ENCODE measurements around the gene FAIM2. TPM values are rescaled to one million over a fixed set of nuclear protein-coding genes. Genes with fewer than 3 reads are reported as not detected.
"Not testable (repeated sequence)": the region's sequence is repeated elsewhere in the genome, so short reads cannot be mapped to it uniquely, and the experiment has no call there.

The FAIM2 gene
- total RNA-seq, 1 experiment from 2014 or later = 0.34 TPM

DNA sequence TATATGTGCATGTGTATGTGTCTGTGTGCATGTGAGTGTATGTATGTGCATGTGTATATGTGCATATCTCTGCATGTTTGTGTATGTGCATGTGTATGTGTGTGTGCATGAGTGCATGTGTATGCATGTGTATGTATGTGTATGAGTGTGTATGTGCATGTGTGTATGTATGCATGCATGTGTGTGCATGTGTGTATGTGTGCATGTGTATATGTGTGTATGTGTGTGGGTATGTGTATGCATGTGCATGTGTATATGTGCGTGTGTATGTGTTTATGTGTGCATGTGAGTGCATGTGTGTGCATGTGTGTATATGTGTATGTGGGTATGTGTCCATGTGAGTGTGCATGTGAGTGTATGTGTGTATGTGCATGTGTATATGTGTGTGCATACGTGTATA lies 24.6 kb downstream of the FAIM2 start:
- DNase-seq (ENCODE audit: low read depth) = not testable (repeated sequence)

DNA sequence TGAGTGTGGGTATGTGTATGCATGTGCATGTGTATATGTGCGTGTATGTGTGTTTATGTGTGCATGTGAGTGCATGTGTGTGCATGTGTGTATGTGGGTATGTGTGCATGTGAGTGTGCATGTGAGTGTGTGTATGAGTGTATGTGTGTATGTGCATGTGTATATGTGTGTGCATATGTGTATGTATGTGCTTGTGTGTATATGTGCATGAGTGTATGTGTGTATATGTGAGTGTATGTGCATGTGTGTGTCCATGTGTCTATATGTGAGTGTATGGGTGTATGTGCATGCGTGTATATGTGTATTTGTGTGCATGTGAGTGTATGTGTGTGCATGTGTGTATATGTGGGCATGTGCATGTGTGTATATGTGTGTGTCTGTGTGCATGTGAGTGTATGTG lies 25.7 kb downstream of the FAIM2 start:
- no peak for DNase-seq (ENCODE audit: low read depth)

DNA sequence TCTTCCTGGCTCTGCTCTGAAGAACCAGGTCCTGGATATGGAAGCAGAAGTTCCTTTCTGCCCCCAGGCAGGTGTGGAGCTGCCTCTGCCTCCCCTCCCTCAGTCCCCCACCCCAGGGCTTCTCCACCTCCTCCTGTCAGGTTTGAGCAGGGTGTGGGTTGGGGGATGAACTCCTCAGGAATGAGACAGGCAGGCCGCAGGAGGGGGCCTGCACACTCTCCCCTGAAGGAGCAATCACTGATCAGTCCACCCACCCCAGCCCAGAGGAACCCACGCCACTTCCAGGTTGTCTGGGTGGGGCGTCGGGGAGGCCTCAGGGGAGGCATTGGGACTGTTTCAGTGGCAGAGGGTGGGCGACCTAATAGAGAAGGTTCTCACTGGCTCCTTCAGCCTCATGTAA lies 26.6 kb downstream of the FAIM2 start:
- DNase-seq (ENCODE audit: low read depth) = no peak

DNA sequence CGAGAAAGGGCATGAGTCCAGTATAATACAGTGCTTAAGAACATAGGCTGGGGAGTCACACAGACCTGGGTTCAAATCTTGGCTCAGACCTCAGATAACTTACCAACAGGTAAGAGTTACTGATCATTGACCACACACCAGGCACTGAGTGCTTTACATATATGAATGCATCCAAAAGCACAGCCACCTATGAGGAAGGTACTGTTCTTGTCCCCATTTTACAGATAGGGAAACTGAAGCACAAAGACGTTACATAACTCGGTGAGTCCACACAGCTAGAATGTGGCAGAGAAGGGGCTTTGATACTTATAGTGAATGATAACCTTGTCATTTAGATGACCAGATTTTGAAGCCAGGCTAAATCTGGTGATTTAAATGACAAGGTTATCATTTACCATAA lies 27.6 kb downstream of the FAIM2 start:
- no peak for DNase-seq (ENCODE audit: low read depth)

DNA sequence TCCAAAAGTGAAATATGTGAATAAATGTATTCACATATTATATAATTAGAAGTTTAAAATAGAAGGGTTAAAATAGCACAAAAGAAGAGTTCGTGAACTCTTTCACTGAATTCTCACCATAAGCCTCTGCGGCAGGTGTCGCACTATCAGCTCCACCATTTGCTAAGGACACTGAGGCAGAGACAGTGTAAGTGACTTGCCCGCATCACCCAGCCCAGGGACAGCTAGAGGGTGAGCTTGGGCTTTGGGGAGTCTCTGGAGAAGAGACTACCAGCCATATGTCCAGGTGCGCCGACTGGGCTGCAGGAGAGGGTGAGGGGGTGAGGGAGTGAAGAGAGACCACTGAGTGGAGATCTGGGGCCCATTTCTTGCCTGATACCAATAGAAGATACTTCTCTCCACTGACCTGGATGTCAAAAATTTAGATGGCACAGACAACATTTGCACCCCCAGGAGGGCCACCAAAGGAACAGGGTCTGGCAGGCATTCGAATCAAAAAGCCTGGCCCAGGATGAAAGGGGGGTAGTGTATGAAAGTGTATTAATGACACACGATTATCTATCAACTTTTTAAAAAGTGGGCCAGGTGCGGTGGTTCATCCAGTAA lies 28.5 kb downstream of the FAIM2 start:
- DNase-seq (ENCODE audit: low read depth) = no peak

DNA sequence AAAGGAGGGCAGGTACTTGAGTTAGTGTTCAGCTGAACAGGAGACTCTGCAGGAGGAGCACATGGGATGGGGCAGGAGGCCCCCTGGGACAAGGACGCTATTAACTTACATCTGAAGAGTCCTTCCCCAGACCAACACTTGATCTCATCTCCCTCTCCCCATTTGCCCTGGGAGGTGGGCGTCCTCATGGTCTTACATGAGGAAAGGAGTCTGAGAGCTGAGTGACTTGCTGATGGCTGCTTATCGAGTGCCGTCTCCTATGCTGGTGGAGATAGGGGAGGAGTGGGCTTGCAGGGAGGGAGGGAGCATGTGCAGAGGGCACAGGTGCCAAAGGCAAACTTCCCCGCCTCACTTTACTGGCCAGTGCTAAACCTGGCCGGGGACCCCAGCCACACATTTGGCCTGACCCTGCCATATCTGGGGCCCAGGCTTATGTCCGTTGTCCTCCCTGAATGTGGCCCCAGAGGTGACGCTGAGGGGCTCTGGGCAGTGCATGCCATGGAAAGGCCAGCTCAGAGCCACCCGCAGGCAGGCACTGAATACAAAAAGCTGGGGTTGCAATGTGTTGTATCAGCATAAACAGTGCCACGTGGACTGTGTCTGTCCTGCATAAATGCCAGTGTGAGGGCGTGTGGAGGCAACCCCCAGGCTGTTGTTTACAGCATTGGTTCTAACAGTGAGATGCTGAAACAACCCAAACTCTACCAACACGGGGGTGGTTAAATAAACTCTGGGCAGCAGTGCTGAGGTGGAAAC lies 29.4 kb downstream of the FAIM2 start:
- no peak for DNase-seq (ENCODE audit: low read depth)

DNA sequence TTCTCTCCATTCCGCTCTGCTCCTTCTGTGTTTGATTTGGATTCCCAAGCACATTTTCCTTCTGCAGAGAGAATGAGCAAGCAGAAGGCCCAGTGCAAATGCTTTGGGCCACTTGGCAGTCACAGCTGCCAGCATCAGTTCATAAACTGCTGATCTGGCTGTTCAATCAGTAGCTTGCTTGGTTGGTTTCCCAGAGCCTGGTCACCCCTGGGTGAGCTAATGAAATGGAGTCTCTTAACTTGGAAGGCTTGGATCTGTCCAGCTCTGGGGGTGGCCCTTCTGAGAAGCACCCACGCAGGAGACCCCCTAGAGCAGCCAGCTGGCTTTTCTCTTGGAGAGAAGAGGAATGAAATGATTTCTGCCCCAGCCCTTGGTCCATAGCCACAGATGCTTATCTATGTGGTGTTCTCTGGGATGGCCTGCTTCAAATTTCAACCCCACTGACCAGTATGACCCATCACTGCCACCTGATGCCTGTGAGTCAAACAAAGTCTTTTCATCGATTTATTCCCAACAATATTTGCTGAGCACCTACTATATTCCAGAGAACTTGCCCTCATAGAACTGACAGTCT lies 30.3 kb downstream of the FAIM2 start:
- peak; percentile 72 for DNase-seq (ENCODE audit: low read depth)

DNA sequence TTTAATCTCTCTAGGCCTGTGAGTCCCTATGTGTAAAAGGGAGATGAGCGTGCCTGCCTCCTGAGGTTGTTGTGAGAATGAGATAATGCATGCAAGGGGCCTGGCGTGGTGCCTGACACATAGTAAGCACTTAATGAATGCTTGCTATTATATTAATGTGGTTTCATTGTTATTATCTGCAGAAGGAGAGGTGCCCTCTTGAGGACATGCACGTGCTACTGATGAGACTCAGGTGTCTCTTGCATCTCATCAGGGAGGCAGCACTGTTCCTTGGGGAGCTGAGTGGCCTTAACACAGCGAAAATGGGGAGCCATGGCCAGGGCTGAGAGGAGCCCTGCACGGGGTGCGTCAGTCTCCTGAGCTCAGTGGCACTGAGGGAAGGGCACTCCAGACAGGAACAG lies 30.9 kb downstream of the FAIM2 start:
- DNase-seq (ENCODE audit: low read depth) = peak; percentile 60

DNA sequence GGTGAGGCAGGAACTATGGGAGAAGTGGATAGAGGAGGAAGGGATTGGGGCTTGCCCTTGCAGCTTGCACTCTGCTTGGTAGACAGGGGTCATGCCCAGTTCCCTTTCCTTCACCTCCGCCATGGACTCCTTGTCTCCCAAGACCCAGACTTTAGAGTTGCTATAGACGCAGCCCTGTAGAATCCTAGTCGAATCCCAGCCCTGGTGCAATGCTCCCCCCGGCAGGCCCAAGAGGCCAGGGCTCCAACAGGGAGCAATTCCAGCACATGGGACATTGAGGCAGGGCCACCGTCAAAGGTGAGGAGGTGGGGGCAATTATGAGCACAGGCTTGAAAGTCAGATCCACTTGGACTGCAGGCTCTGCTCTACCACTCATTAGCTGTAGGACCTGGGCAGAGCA lies 31.3 kb downstream of the FAIM2 start:
- no peak for DNase-seq (ENCODE audit: low read depth)

DNA sequence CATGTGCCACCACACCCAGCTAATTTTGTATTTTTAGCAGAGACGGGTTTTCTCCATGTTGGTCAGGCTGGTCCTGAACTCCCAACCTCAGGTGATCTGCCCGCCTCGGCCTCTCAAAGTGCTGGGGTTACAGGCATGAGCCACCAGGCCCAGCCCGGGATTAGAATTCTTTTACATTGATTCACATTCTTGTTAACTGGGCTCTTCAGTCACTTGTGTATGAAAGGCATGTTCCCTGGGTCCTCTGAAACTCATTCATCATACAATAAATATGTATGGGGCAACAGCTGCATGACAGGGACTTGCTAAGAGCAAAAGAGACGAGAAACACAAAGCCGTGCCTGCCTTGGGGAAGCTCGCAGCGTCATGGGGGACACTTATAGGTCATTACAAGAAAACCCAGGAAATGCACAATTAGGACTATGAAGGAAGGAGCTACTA lies 31.9 kb downstream of the FAIM2 start:
- not testable (repeated sequence) for DNase-seq (ENCODE audit: low read depth)

DNA sequence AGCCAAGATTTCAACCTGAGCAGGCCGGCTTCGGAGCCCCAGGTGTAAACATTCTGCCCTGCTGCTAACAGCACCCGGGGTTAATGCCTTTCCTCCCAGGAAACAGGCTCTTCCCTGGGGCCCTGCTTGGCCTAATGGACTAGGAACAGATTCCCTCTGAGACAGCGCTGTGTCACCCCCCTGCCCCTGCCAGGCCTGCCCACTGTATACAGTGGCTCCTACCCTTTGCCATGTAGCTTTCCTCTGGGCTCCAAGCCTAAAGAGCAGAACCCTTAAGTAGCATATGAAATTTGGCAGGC lies 32.5 kb downstream of the FAIM2 start:
- no peak for DNase-seq (ENCODE audit: low read depth)

DNA sequence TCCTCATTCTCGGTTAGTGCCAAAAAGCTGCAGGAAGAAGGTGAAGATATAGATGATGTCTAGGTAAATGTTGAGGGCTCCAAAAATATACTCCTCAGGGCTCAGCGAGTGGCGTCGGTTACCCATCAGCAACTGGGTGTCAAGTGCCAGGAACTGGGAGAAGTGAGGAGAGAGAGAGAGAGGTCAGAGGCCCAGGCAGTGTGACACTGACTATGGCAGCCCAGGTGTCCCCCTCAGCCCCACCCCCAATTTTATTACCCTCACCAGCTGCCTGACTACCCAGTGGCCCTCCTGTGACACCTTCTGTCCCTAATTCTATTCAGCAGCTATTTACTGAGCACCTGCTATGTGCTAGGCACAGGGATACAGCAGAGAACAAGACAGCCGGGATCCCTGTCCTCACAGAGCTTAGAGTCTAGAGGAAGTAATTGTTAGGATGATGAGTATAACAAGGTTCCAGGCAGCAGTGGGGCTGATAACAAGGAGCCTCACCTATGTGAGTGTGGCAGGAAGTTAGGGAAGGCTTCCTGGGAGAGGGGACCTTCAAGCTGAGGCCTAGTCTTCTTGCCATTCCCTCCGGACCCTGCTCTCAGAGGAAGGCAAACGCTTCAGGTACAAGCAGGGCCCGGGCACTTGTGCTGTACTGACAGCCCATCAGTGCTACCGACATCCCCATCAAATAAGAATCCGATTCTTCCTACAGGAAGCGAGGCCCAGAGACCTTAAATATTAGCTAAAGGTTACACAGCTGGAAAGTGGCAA lies 33.0 kb downstream of the FAIM2 start:
- no peak for DNase-seq (ENCODE audit: low read depth)

DNA sequence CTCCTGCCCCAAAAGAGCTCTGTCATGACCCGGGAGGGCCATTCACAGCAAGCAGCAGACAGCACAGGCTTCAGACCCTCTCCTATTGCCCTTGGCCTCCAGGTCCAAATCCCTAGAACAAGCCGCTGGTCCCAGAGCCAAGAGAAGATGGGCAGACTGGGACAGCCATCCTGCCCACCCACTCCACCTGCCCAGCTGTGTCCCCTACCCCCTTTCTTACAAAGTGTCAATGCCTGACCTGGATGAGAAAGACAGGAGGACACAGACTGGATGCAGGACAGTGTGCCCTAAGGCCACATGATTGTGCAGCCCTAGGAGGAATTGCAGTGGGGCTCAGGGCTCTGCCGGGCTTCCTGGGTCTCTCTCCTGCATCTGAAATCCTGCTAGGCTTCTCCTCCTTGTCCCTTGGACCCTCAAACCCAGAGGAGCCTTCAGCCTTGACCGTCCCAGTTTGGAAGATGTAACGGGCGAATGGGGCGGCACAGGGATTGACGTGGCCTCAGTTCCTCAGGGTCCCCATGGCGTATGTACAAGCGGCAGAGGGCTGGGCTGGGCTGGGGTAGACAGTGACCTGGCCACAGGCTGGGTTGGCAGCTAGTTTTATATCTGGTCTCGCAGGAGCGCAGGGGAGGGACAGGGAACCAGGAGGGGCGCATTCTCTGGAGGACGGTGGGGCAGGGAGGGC lies 33.7 kb downstream of the FAIM2 start:
- DNase-seq (ENCODE audit: low read depth) = no peak

DNA sequence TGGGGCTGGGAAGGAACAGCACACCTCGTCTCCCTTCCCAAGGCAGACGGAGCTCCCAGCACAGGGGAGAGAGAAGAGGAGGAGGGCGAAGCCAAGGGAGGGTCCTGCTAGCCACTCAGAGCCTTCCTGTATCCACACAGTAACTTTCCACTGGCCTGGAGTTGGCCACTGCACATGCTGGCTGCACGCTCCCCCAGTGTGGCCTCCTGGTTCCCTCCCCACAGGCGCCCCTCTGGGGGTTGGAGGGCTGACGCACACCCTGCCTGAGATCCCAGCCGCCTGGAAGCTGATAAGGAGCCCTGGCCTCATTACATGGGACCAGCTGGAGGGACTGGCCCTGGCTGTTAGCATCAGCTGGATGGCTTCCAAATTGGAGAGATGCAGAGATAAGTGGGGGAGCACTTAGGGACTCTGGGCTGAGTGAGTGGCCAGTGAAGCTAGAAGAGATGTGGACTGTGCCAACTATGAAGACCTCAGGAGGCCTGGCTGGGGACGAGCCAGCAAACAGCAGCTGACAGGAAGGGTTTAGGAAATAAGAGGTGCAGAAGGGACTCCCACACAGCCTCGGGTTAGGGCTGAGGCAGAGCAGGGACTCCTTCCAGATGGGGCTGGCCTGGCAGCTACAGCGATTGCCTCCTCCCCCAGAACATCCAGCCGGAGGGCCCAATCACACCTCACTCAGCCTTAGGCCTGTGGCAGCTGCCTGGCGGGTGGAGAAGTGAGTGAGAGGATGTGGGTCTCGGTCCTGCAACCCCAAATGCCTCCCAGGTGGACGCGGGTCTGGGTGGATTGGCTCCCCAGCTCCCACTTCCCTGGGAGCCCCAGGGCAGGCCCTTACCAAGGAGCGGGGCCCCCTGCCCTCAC lies 34.5 kb downstream of the FAIM2 start:
- DNase-seq (ENCODE audit: low read depth) = peak; percentile 100

DNA sequence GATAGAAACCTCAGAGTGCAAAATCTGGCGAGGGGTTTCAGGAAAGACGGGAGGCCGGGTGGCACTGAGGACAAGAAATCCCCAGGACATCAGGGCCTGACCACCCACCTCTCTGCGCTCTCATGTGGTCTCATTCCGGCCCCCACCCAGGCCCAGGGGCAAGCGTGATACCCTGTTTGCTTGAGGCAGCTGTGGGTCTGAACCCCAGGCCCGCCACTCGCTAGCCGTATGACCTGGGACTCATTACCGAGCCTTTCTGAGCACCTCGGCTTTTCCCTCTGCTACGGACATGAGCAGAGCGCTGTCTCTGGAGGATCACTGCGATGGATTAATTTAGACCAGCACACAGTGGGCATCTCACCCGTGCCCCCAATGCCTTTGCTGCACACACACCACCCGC lies 35.3 kb downstream of the FAIM2 start:
- no peak for DNase-seq (ENCODE audit: low read depth)

DNA sequence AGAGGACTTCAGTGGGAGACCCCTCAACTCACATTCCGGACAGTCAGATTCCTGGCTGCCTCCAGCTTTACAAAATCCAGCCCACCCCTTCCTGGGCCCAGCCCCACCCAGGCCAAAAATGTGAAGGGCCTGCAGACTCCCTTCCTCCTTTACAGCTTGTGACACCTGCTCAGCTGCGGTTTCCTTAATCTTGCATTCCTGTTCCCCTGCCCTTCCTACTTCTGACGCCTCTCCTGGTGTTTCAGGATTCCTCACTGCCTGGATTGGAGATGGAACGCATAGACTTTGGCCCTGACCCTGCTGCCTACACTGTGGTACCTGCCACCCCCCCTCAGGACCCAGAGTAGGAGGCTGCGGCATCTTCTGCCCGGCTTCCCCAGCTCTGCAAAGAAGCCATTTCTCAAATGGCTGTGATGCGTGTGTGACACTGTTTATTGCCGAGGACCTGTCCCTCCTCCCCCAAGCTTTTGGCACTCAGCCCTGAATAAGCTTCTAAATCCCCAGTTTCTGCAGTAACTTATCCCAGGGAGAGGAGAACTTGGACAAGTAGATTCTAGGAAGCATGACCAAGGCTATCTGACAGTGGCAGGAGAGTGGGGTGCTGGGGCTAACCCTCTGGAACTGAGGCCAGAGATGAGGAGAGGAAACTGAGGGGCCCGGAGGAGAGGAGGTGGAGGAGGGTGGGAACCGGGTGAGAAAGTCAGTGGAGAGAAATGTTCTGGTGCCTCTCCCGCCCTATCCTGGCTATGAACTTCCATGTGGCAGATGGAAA lies 35.9 kb downstream of the FAIM2 start:
- DNase-seq (ENCODE audit: low read depth) = peak; percentile 34

DNA sequence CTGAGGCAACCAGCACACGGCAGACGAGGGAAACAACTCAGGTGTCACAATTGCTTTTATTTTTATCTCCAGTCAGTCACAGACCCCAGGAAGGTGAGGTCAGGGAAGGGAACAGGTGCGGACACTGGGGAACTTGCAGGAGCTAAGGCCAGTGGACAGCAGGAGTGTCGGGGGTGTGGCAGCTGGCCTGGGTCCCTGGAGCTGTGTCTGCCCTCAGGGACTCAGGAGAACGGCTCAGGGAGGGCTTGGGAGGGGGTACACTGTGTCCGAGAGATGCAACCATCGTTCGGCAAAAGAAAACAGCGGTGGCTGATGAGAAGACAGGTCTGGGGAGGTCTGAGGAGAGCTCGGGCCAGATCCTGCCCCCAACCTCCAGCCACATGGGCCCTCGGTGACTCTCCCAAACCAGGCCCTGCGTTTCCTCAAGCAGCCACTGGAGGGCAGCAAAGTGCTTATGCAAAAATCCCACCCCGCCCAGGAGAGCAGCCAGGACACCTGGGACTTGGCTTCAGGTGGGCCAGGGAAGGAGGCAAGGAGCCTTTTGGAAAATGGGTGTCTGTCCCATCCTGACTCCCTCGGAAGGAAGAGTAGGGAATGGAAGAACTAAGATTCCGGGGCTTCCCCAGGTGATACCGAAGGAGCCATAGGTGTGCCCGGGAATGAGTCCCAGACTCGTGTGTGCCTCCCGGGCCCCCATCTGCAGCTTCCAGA lies 36.7 kb downstream of the FAIM2 start:
- DNase-seq (ENCODE audit: low read depth) = peak; percentile 62

DNA sequence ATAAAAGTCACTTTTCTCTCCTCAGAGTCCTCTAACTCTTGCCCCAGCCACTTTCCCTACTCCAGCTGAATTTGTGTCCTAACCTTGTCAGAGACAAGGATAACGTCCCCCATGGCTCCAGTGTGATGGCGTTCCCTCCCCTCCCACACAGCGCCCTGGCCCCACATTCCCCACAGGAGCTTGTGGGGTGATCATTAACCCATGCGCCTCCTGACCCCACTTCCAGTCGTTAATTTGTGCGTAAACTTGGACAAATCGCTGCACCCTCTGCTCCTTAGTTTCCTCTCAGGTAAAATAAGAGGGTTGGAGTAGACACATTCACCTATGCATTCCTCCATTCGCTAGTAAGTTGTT lies 37.9 kb downstream of the FAIM2 start:
- no peak for DNase-seq (ENCODE audit: low read depth)

DNA sequence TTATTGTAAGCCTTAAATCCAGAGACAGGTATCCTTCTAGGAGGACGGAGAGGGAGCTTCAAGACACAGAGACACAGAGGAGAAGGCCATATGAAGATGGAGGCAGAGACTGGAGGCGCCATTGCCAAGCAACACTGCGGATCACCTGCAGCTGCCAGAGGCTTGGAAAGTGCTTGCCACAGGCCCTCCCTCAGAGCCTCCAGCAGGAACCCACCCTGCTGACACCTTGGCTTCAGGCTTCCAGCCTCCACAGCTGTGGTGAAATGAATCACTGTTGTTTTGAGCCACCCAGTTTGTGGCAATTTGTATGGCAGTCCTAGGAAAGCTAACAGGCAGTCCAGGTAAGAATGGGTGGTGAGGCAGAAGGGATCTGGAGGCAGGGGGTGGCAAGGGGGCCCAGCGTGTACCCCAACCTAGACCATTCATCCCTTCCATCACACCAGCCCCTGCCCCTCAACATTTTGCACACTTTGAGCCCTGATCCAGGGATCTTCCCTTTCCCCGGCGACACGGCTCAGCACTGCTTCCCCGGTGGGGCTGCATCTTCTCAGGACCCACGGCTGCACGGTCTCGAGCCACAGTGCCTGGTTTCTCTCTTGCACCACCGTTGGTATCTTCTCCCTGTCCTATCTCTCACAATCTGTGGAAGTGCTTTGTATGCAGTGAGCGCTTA lies 38.5 kb downstream of the FAIM2 start:
- no peak for DNase-seq (ENCODE audit: low read depth)

DNA sequence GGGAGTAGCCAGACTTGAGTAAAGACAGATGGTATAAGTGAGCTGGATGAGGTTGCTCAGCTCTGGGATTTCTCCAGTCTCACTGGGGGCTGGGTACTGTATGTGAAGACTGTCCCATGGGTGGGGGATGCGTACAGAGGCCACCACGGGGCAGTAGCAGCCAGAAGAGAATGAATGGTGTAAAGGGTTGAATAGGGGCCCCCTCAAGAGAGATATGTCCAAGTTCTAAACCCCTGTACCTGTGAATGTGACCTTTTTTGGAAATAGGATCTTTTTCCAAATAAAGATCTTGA lies 39.0 kb downstream of the FAIM2 start:
- no peak for DNase-seq (ENCODE audit: low read depth)
